Endothelial cell of umbilical vein (primary cell): ENCODE measurements around the gene RBM43.

Experiments used
- EZH2 ChIP-seq: IDR thresholded peaks from 2 replicates; pipeline ENCODE4 v1.6.1; 2012; ENCODE audit warnings: borderline replicate concordance, low read depth, mild to moderate bottlenecking, moderate library complexity, low read length, inconsistent platforms; ENCODE audit not compliant: severe bottlenecking
- POLR2A ChIP-seq: IDR thresholded peaks from 2 replicates; pipeline ENCODE4 v1.6.1; 2012; ENCODE audit warnings: low read depth, mild to moderate bottlenecking, control low read depth, low read length
- POLR2AphosphoS5 ChIP-seq: IDR thresholded peaks from 2 replicates; pipeline ENCODE4 v1.6.1; 2012; ENCODE audit warnings: low read depth, mild to moderate bottlenecking, control low read depth, low read length, moderate library complexity; ENCODE audit not compliant: insufficient read depth
- TF ChIP-seq, protein P1 (sequence below), 2 donors: IDR thresholded peaks; 1 replicate in 1 of 2; 2 replicates in 1 of 2; pipeline ENCODE4 v1.5.1; 2011; ENCODE audit warnings: low read length in 2 of 2, mild to moderate bottlenecking in 2 of 2, moderate library complexity in 2 of 2, control low read depth in 1 of 2, inconsistent platforms in 1 of 2, low read depth in 1 of 2; ENCODE audit not compliant: insufficient read depth in 1 of 2; ENCODE audit errors: extremely low read depth in 1 of 2

DNA sequence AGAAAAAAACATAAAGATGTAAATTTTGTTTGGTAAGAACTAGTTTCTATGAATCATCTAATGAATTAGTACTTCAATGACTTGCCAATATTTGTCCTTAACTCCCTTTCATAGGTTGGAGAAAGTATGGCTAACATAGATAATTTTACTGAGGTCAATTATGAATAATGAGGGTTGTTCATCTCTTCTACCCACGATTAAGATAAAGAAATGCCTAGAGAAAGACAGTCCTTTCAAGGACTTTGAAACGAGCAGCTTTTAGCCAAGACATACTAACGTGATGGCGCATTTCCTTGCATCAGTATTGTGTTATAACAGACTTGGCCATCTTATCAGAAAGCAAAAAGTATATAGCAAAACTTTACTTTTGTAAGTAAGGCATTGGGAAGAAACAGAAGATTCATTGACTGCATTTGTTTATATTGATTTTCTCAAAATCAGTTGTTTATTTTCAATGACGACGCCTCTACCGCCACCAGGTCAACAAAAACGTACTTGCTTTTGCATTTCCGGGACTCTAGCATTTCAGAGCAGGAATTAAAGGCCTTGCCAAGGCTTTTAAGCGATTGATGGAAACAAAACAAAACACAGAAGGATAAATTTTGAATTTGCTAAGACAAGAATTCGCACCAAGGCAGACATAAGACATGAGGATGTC, 961 bp downstream of the RBM43 start:
- TF ChIP-seq, protein P1, sequence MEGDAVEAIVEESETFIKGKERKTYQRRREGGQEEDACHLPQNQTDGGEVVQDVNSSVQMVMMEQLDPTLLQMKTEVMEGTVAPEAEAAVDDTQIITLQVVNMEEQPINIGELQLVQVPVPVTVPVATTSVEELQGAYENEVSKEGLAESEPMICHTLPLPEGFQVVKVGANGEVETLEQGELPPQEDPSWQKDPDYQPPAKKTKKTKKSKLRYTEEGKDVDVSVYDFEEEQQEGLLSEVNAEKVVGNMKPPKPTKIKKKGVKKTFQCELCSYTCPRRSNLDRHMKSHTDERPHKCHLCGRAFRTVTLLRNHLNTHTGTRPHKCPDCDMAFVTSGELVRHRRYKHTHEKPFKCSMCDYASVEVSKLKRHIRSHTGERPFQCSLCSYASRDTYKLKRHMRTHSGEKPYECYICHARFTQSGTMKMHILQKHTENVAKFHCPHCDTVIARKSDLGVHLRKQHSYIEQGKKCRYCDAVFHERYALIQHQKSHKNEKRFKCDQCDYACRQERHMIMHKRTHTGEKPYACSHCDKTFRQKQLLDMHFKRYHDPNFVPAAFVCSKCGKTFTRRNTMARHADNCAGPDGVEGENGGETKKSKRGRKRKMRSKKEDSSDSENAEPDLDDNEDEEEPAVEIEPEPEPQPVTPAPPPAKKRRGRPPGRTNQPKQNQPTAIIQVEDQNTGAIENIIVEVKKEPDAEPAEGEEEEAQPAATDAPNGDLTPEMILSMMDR (IDR thresholded peaks at IDR 0.05; ENCODE audit: extremely low read depth in 1 of 2, insufficient read depth in 1 of 2, low read depth in 1 of 2, low read length in 2 of 2): no peak
- TF ChIP-seq EZH2 (no peak), POLR2A (no peak), POLR2AphosphoS5 (no peak)
